GM12878 (cell line): Measurements from ENCODE around the gene KIAA1191. TPM values are rescaled to one million over a fixed set of nuclear protein-coding genes. Genes with fewer than 3 reads are reported as not detected.
"Not testable (repeated sequence)": the region's sequence is repeated elsewhere in the genome, so short reads cannot be mapped to it uniquely, and the experiment has no call there.

ENCODE experiments used
- ATAC-seq: fragments of 200-7000 bp; cut with Tn5 transposase; 3 replicates; pipeline ENCODE4 v1.9.1; 2020; ENCODE audit warnings: mild to moderate bottlenecking, moderate library complexity
- BruUV-seq: library from RNA; stranded (reverse); fragments of 400-500 nt; replicated peaks from 2 replicates; lab custom pipeline; 2021; lab: Mats Ljungman, UMichigan
- CTCF ChIA-PET: fragments of 300-600 bp; sonication (Branson Sonifier 250); formaldehyde crosslinking; extraction: SDS; loops from one replicate; lab custom pipeline; 2021; ENCODE audit warnings: inconsistent platforms; lab: Yijun Ruan, JAX
- POLR2A ChIA-PET: fragments of 350-600 bp; formaldehyde crosslinking; extraction: SDS; loops from one replicate; lab custom pipeline; 2021; ENCODE audit warnings: inconsistent platforms; lab: Charles Lee
- RAD21 ChIA-PET: fragments of 300-600 bp; sonication (Branson Sonifier 250); formaldehyde crosslinking; loops from one replicate; lab custom pipeline; 2023; ENCODE audit warnings: antibody characterized with exemption; ENCODE audit not compliant: unreplicated experiment; lab: Charles Lee
- SMC1A ChIA-PET: fragments of 300-600 bp; sonication (Branson Sonifier 250); formaldehyde crosslinking; loops from one replicate; lab custom pipeline; 2023; ENCODE audit not compliant: unreplicated experiment, uncharacterized antibody; lab: Charles Lee
- DNase-seq: peaks from one replicate; pipeline ENCODE4 v3.0.0-alpha.2; 2011; ENCODE audit warnings: low read depth, low spot score
- FAIRE-seq: peaks from 3 replicates; lab custom pipeline; 2011; peaks lifted over from hg19 to GRCh38; lab: Jason Lieb, UNC
- H2AFZ ChIP-seq: 2 replicates; pipeline ENCODE4 v1.6.0; 2011; ENCODE audit warnings: low read depth, low read length, control low read depth; ENCODE audit not compliant: control insufficient read depth
- H3K27ac ChIP-seq: 2 replicates; pipeline ENCODE4 v1.5.1; 2011; ENCODE audit warnings: control low read depth; ENCODE audit not compliant: control insufficient read depth, insufficient read depth
- H3K27me3 ChIP-seq, 2 experiments: replicated peaks in 1 of 2; 2 replicates each; pipeline versions ENCODE4 v1.6.0 to v1.6.1; 2011; ENCODE audit warnings: low read length in 1 of 2; ENCODE audit not compliant: control insufficient read depth in 2 of 2, insufficient read depth in 2 of 2
- H3K36me3 ChIP-seq, 2 experiments: 2 replicates each; pipeline ENCODE4 v1.5.1; 2011; ENCODE audit warnings: low read length in 1 of 2; ENCODE audit not compliant: control insufficient read depth in 2 of 2, insufficient read depth in 2 of 2
- H3K4me1 ChIP-seq: 2 replicates; pipeline ENCODE4 v1.6.1; 2011; ENCODE audit warnings: mild to moderate bottlenecking, low read length, moderate library complexity, mixed read lengths; ENCODE audit not compliant: control insufficient read depth, insufficient read depth
- H3K4me2 ChIP-seq: 2 replicates; pipeline ENCODE4 v1.6.0; 2011; ENCODE audit warnings: control low read depth; ENCODE audit not compliant: control insufficient read depth, insufficient read depth
- H3K4me3 ChIP-seq: fragments of 200-600 bp; sonication (generic); 2 replicates; pipeline ENCODE4 v1.5.1; 2016
- H3K79me2 ChIP-seq: 2 replicates; pipeline ENCODE4 v1.6.0; 2011; ENCODE audit warnings: low read length; ENCODE audit not compliant: control insufficient read depth, insufficient read depth
- H3K9ac ChIP-seq: 2 replicates; pipeline ENCODE4 v1.8.0; 2011; ENCODE audit warnings: low read length, control low read depth, mixed read lengths; ENCODE audit not compliant: control insufficient read depth, insufficient read depth
- H3K9me3 ChIP-seq: replicated peaks from 3 replicates; pipeline ENCODE4 v1.5.1; 2011; ENCODE audit warnings: mild to moderate bottlenecking, low read length; ENCODE audit not compliant: control insufficient read depth, insufficient read depth
- H4K20me1 ChIP-seq: 2 replicates; pipeline ENCODE4 v1.6.0; 2011; ENCODE audit not compliant: control insufficient read depth, insufficient read depth
- ATF3 ChIP-seq: IDR thresholded peaks from 2 replicates; pipeline ENCODE4 v1.6.1; 2011; ENCODE audit warnings: low read depth, mild to moderate bottlenecking, low read length, moderate library complexity, borderline replicate concordance; ENCODE audit errors: extremely low read depth
- BCLAF1 ChIP-seq: fragments of 450-650 bp; IDR thresholded peaks from 2 replicates; pipeline ENCODE4 v1.6.1; 2017; ENCODE audit warnings: antibody characterized with exemption, mild to moderate bottlenecking, moderate library complexity
- EED ChIP-seq: sonication (generic); IDR thresholded peaks from 2 replicates; pipeline ENCODE4 v1.6.1; 2016; ENCODE audit warnings: antibody characterized with exemption, low read depth
- NR2C1 ChIP-seq: fragments of 450-650 bp; IDR thresholded peaks from 2 replicates; pipeline ENCODE4 v1.6.1; 2017; ENCODE audit warnings: antibody characterized with exemption, mild to moderate bottlenecking, moderate library complexity
- PKNOX1 ChIP-seq: fragments of 450-650 bp; IDR thresholded peaks from 2 replicates; pipeline ENCODE4 v1.6.1; 2016; ENCODE audit warnings: mild to moderate bottlenecking
- RBBP5 ChIP-seq: fragments of 200-600 bp; sonication (generic); conservative IDR thresholded peaks from 2 replicates; pipeline ENCODE4 v1.6.1; 2016
- SMARCA5 ChIP-seq: fragments of 450-650 bp; IDR thresholded peaks from 2 replicates; pipeline ENCODE4 v1.6.1; 2017; ENCODE audit warnings: mild to moderate bottlenecking
- WGBS: methylation state at CpG from one replicate; pipeline ENCODE4 v1.1.6; 2016; ENCODE audit warnings: low lambda C conversion rate; ENCODE audit not compliant: insufficient replicate concordance, insufficient coverage; ENCODE audit errors: missing lambda C conversion rate; 5-methylcytosine and 5-hydroxymethylcytosine counted together
- in situ Hi-C: fragments of 300-500 bp; cut with MboI; formaldehyde crosslinking; loops from 9 replicates; pipeline ENCODE4 v1.14.3; 2018; ENCODE audit warnings: mixed read lengths
- intact Hi-C: fragments of 100-400 bp; cut with micrococcal nuclease; formaldehyde crosslinking; loops from one replicate; pipeline ENCODE4 v1.14.2; 2022; ENCODE audit not compliant: unreplicated experiment
- polyA plus RNA-seq, 11 experiments: library from polyadenylated mRNA; depleted of rRNA in 4 of 11; unstranded in 6 of 11; stranded (reverse) in 5 of 11; fragments of >200 nt; fragmentation: Nextera tagmentation in 4 of 11; fragmentation: Illumina TruSeq in 1 of 11; extraction: Ambion mirVana in 4 of 11; extraction: Trizol in 1 of 11; gene quantifications; 1 replicate in 1 of 11; 2 replicates in 10 of 11; pipeline versions ENCODE4 v1.2.1 to v1.2.3, GENCODE V29; 2011 to 2016; ENCODE audit warnings: inconsistent platforms in 2 of 11, missing spikeins in 2 of 11, low read depth in 1 of 11
- total RNA-seq, 4 experiments: library from RNA; depleted of rRNA in 3 of 4; stranded (reverse); fragments of >200 nt in 3 of 4; fragmentation: Illumina TruSeq in 1 of 4; extraction: Trizol in 1 of 4; gene quantifications; 2 replicates each; pipeline versions ENCODE4 v1.2.1 to v1.2.3, GENCODE V29; 2013 to 2021

KIAA1191 gene
- total and polyA plus RNA-seq, 10 of the 15 experiments (the other 5 are each of a cell fraction or from before 2014, with no cell fraction given), result 14.9 to 58.2 (median 31.8) TPM

GRCh38 chr5:176408590-176408989, 47.0 kb upstream of the KIAA1191 start (continued):
- TF ChIP-seq BCLAF1, result no peak
- no peak for TF ChIP-seq SMARCA5
- no peak for TF ChIP-seq EED
- TF ChIP-seq PKNOX1, result no peak
- TF ChIP-seq ATF3, result no peak
- no peak for TF ChIP-seq RBBP5
- TF ChIP-seq NR2C1, result no peak

- H2AFZ ChIP-seq, DNase-seq, H3K36me3 ChIP-seq, intact Hi-C loops, H3K4me1 ChIP-seq, CTCF ChIA-PET, SMC1A ChIA-PET, H3K79me2 ChIP-seq, H4K20me1 ChIP-seq, H3K9ac ChIP-seq, ATAC-seq, RAD21 ChIA-PET, H3K9me3 ChIP-seq, H3K27ac ChIP-seq, FAIRE-seq, H3K4me3 ChIP-seq, H3K27me3 ChIP-seq, in situ Hi-C loops, BruUV-seq, H3K4me2 ChIP-seq: not testable (repeated sequence)
- POLR2A ChIA-PET, result interaction anchor here (0.6 kb wide), 1 partner anchor 21 kb away, joined by 3 read pairs; no protein-coding TSS in a partner anchor
- WGBS, result 79% methylated on average over 4 of the region's 10 CpGs
Measured at GRCh38 chr5:176408252-176408573, 46.6 kb upstream of the KIAA1191 start.
